Stomach smooth muscle (tissue), 2 donors: Measurements from ENCODE around the gene CLRN3.

Source experiments
- H3K27ac ChIP-seq: one replicate; pipeline ENCODE4 v1.7.0; 2013; ENCODE audit warnings: mild to moderate bottlenecking, low read length, inconsistent platforms
- H3K27me3 ChIP-seq, 2 donors: one replicate each; pipeline ENCODE4 v1.7.0; 2013; ENCODE audit warnings: low read length in 2 of 2; ENCODE audit not compliant: insufficient read depth in 2 of 2, control insufficient read depth in 1 of 2
- H3K36me3 ChIP-seq, 2 donors: one replicate each; pipeline ENCODE4 v1.7.0; 2013; ENCODE audit warnings: low read length in 2 of 2; ENCODE audit not compliant: control insufficient read depth in 2 of 2, insufficient read depth in 2 of 2
- H3K4me1 ChIP-seq: one replicate; pipeline ENCODE4 v1.7.0; 2013; ENCODE audit warnings: low read length; ENCODE audit not compliant: control insufficient read depth, insufficient read depth
- H3K4me3 ChIP-seq, 2 donors: one replicate each; pipeline ENCODE4 v1.7.0; 2013; ENCODE audit warnings: low read length in 2 of 2
- H3K9ac ChIP-seq, 2 donors: one replicate each; pipeline ENCODE4 v1.7.0; 2013; ENCODE audit warnings: low read length in 2 of 2, mild to moderate bottlenecking in 1 of 2
- H3K9me3 ChIP-seq, 2 donors: one replicate each; pipeline ENCODE4 v1.7.0; 2013; ENCODE audit warnings: low read length in 2 of 2; ENCODE audit not compliant: control insufficient read depth in 2 of 2
- donor health status: healthy.
- donor health status: Pancreatic carcinoma.

Gene CLRN3, protein sequence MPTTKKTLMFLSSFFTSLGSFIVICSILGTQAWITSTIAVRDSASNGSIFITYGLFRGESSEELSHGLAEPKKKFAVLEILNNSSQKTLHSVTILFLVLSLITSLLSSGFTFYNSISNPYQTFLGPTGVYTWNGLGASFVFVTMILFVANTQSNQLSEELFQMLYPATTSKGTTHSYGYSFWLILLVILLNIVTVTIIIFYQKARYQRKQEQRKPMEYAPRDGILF

GRCh38 chr10:127892743-127893142 lies at the start of gene CLRN3:
Gene CLRN3, minus strand, starts transcription at chr10:127892941. Its CDS starts 157 bp downstream, at chr10:127892784.
- no peaks in the 10 kb centered on the region for H3K36me3 ChIP-seq
- no peaks in the 10 kb centered on the region for H3K9me3 ChIP-seq
- H3K27me3 ChIP-seq = peaks cover 0 to 5% of the 10 kb centered on the region in 2 donors
- no peak within 1 kb of the TSS for H3K9ac ChIP-seq
- H3K4me3 ChIP-seq = no peak within 1 kb of the TSS
- no peaks in the 10 kb centered on the region for H3K4me1 ChIP-seq
- no peak within 1 kb of the TSS for H3K27ac ChIP-seq

DNA sequence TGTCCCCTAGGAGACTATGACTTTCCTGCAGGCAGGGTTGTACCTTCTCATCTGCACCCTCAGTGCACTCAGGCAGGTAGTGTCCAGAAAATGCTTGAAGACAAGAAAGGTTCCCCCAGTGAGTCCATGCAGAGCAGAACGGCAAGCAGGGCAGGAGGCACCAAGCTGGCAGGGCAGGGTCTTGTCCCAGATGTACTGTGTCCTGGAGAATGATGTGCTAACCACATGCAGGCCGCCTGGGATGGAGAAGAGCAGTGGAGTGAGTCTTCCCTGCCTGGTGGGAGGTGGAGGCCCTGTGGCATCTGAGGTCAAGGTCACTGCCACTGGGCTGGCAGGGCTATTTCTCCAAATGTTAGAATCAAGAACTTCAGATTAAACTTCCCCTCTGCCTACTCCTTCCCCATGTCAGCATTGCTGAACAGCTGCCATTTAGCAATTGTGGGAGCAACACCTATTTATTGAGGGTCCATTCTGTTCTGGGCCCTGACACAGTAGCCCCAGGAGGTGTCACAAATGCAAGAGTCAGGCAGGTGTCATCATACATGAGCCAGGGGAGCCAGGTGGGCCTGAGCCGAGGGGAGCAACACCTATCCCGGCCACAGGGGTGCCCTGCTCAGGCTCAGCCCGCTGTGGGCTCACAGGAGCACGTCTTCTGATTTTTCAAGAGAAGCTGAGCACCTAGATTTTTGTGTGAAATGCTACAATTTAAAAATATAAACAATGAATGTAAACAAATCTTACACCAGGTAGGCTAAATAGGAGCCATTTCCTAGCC lies 48.3 kb upstream of the CLRN3 start:
- Histone ChIP-seq H3K9ac (no peak overlapping the region), H3K9me3 (no peaks in the 10 kb centered on the region), H3K36me3 (no peaks in the 10 kb centered on the region), H3K27me3 (peaks cover 0 to 5% of the 10 kb centered on the region in 2 donors), H3K4me3 (no peak overlapping the region), H3K27ac (no peak overlapping the region), H3K4me1 (no peaks in the 10 kb centered on the region)

- Histone ChIP-seq H3K27me3 (peaks cover 0 to 9% of the 10 kb centered on the region in 2 donors), H3K36me3 (no peaks in the 10 kb centered on the region), H3K27ac (no peak overlapping the region), H3K9ac (no peak overlapping the region), H3K9me3 (no peaks in the 10 kb centered on the region), H3K4me1 (no peaks in the 10 kb centered on the region), H3K4me3 (no peak overlapping the region)
Measured at GRCh38 chr10:127939786-127940330, 47.1 kb upstream of the CLRN3 start.

DNA sequence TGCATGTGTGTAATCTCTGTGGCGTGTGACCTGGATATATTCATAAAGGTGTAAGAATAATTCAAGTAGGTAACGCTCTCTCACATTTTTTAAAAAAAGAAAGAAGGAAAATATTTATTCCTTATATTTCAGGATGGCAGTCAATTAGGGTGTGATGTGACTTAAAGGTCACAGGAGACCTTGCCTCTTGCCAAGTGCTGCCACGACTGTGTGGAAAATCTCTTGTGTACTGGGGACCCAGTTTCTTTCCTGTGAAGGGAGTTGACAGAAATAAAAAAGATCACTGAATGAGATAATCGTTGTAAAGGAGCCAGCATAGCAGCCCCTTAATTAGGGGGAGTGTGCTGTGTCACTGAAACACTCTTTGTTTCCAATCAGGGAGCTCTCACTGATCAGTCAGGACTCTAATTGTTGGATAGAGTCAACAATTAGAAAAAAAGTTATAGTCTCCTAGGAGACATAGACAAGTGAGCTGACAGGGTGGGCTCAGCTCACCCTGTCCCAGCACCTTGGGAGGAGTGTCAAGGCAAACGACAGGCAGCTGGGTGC lies 45.2 kb upstream of the CLRN3 start:
- H3K27me3 ChIP-seq = peaks cover 0 to 7% of the 10 kb centered on the region in 2 donors
- no peak overlapping the region for H3K4me3 ChIP-seq
- no peaks in the 10 kb centered on the region for H3K36me3 ChIP-seq
- no peak overlapping the region for H3K9ac ChIP-seq
- H3K9me3 ChIP-seq = peaks cover 0 to under 1% of the 10 kb centered on the region in 2 donors
- H3K4me1 ChIP-seq = no peaks in the 10 kb centered on the region
- H3K27ac ChIP-seq = no peak overlapping the region

GRCh38 chr10:127937069-127937468 lies 44.3 kb upstream of the CLRN3 start:
- Histone ChIP-seq H3K27me3 (peaks cover 0 to 7% of the 10 kb centered on the region in 2 donors), H3K9ac (no peak overlapping the region), H3K4me1 (no peaks in the 10 kb centered on the region), H3K4me3 (no peak overlapping the region), H3K9me3 (peaks cover 0 to 7% of the 10 kb centered on the region in 2 donors), H3K36me3 (no peaks in the 10 kb centered on the region), H3K27ac (no peak overlapping the region)

- H3K9ac ChIP-seq = no peak overlapping the region
- H3K9me3 ChIP-seq = peaks cover 0 to 7% of the 10 kb centered on the region in 2 donors
- no peaks in the 10 kb centered on the region for H3K4me1 ChIP-seq
- H3K36me3 ChIP-seq = no peaks in the 10 kb centered on the region
- H3K27me3 ChIP-seq = peaks cover 0 to 7% of the 10 kb centered on the region in 2 donors
- no peak overlapping the region for H3K4me3 ChIP-seq
- no peak overlapping the region for H3K27ac ChIP-seq
Measured at GRCh38 chr10:127935071-127935561, 42.4 kb upstream of the CLRN3 start.

GRCh38 chr10:127934383-127934782 lies 41.6 kb upstream of the CLRN3 start:
- H3K4me3 ChIP-seq = no peak overlapping the region
- no peak overlapping the region for H3K27ac ChIP-seq
- H3K4me1 ChIP-seq = no peaks in the 10 kb centered on the region
- H3K27me3 ChIP-seq = peaks cover 0 to 7% of the 10 kb centered on the region in 2 donors
- peaks cover 0 to 7% of the 10 kb centered on the region in 2 donors for H3K9me3 ChIP-seq
- no peak overlapping the region for H3K9ac ChIP-seq
- H3K36me3 ChIP-seq = no peaks in the 10 kb centered on the region

GRCh38 chr10:127933271-127933670 lies 40.5 kb upstream of the CLRN3 start:
- H3K27ac ChIP-seq = no peak overlapping the region

DNA sequence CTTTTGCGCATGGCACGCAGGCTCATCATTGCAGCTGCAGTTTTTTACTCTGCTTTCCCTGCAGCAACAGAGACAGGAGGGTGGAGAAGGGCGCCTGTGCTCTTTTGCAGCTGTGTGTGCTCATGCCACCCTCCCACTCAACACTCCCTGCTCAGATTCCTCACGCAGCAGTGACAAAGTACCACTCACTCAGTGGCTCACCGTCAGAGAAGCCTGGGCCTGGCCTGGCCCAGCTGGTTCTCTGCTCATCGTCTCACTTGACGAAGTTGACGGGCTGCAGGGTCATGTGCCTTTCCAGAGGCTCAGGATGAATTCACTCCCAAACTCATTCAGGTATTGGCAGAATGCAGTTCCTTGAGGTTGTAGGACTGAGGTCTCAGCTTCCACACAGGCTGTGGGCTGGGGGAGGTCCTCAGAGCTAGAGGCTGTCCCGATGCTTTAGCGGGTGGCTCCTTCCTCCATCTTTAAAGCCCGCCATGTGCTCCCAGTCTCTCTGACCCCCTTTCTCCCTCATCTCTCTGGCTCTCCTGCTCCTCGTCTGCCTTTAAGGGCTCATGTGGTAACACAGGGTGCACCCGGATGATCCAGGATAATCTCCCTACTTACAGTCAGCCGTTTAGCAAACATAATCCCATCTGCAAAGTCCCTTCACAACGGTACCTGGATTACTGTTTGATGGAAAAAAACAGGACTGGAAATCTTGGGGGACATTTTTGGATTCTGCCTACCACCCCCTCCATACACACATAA lies 40.0 kb upstream of the CLRN3 start:
- peaks cover 0 to 7% of the 10 kb centered on the region in 2 donors for H3K9me3 ChIP-seq
- no peaks in the 10 kb centered on the region for H3K4me1 ChIP-seq
- peaks cover 0 to 4% of the 10 kb centered on the region in 2 donors for H3K27me3 ChIP-seq
- no peak overlapping the region for H3K9ac ChIP-seq
- no peak overlapping the region for H3K4me3 ChIP-seq
- no peak overlapping the region for H3K27ac ChIP-seq
- H3K36me3 ChIP-seq = no peaks in the 10 kb centered on the region

More at GRCh38 chr10:127933271-127933670, 40.5 kb upstream of the CLRN3 start:
- H3K4me1 ChIP-seq = no peaks in the 10 kb centered on the region
- no peak overlapping the region for H3K9ac ChIP-seq
- H3K27me3 ChIP-seq = peaks cover 0 to 7% of the 10 kb centered on the region in 2 donors
- H3K4me3 ChIP-seq = no peak overlapping the region
- H3K36me3 ChIP-seq = no peaks in the 10 kb centered on the region
- peaks cover 0 to 7% of the 10 kb centered on the region in 2 donors for H3K9me3 ChIP-seq
